Neuronal stem cell (in vitro differentiated cells): ENCODE data around the gene NT5DC1.
A peak's percentile ranks its signal among the peaks of the same experiment; 100 is the strongest.

ENCODE experiments used
- DNase-seq: peaks from one replicate; pipeline ENCODE4 v3.0.0-alpha.2; 2013; ENCODE audit warnings: low spot score
- H2AFZ ChIP-seq: one replicate; pipeline ENCODE4 v1.6.1; 2013; ENCODE audit warnings: mild to moderate bottlenecking, low read length, inconsistent platforms
- H2AK5ac ChIP-seq: 2 replicates; pipeline ENCODE4 v1.6.1; 2013; ENCODE audit warnings: low read depth, mild to moderate bottlenecking, inconsistent platforms, low read length, moderate library complexity, mixed read lengths
- H2BK120ac ChIP-seq: 2 replicates; pipeline ENCODE4 v1.6.1; 2013; ENCODE audit warnings: low read depth, mild to moderate bottlenecking, inconsistent platforms, low read length, moderate library complexity, mixed read lengths
- H2BK12ac ChIP-seq: one replicate; pipeline ENCODE4 v1.6.1; 2013; ENCODE audit warnings: low read length, inconsistent platforms
- H2BK15ac ChIP-seq: 2 replicates; pipeline ENCODE4 v1.6.1; 2013; ENCODE audit warnings: mild to moderate bottlenecking, low read length, inconsistent platforms, mixed read lengths
- H2BK5ac ChIP-seq: one replicate; pipeline ENCODE4 v1.6.1; 2013; ENCODE audit warnings: inconsistent platforms, mild to moderate bottlenecking, low read length, moderate library complexity
- H3K14ac ChIP-seq: one replicate; pipeline ENCODE4 v1.6.1; 2013; ENCODE audit warnings: low read length, inconsistent platforms
- H3K18ac ChIP-seq: 2 replicates; pipeline ENCODE4 v1.6.1; 2013; ENCODE audit warnings: low read length, inconsistent platforms
- H3K23ac ChIP-seq: 2 replicates; pipeline ENCODE4 v1.6.1; 2013; ENCODE audit warnings: low read depth, mild to moderate bottlenecking, mixed read lengths, low read length, inconsistent platforms; ENCODE audit not compliant: poor library complexity
- H3K27ac ChIP-seq: replicated peaks from 3 replicates; pipeline ENCODE4 v1.5.1; 2013; ENCODE audit warnings: low read length, inconsistent platforms
- H3K27me3 ChIP-seq, 3 experiments: 2 replicates each; pipeline ENCODE4 v1.6.1; 2013; ENCODE audit warnings: low read length in 3 of 3, mild to moderate bottlenecking in 2 of 3, inconsistent platforms in 1 of 3, low read depth in 1 of 3, mixed read lengths in 1 of 3, moderate library complexity in 1 of 3; ENCODE audit not compliant: control insufficient read depth in 3 of 3, insufficient read depth in 3 of 3
- H3K36me3 ChIP-seq, 2 donors: replicated peaks in 1 of 2; 2 replicates each; pipeline ENCODE4 v1.6.1; 2013; ENCODE audit warnings: low read length in 2 of 2; ENCODE audit not compliant: control insufficient read depth in 2 of 2, insufficient read depth in 2 of 2
- H3K4ac ChIP-seq: 2 replicates; pipeline ENCODE4 v1.6.1; 2013; ENCODE audit warnings: inconsistent platforms, mild to moderate bottlenecking, low read length, moderate library complexity
- H3K4me1 ChIP-seq, 2 donors: 1 replicate in 1 of 2; 2 replicates in 1 of 2; pipeline ENCODE4 v1.6.1; 2013; ENCODE audit warnings: low read length in 2 of 2, low read depth in 1 of 2; ENCODE audit not compliant: control insufficient read depth in 2 of 2, insufficient read depth in 1 of 2
- H3K4me2 ChIP-seq: one replicate; pipeline ENCODE4 v1.6.1; 2013; ENCODE audit warnings: mild to moderate bottlenecking, low read length, inconsistent platforms; ENCODE audit not compliant: insufficient read depth, poor library complexity, severe bottlenecking
- H3K4me3 ChIP-seq, 2 donors: 2 replicates each; pipeline ENCODE4 v1.5.1; 2013; ENCODE audit warnings: low read length in 2 of 2, mild to moderate bottlenecking in 2 of 2, inconsistent platforms in 1 of 2, moderate library complexity in 1 of 2
- H3K79me1 ChIP-seq: one replicate; pipeline ENCODE4 v1.6.1; 2013; ENCODE audit warnings: low read depth, mild to moderate bottlenecking, inconsistent platforms, low read length, moderate library complexity
- H3K9ac ChIP-seq: one replicate; pipeline ENCODE4 v1.6.1; 2013; ENCODE audit warnings: mild to moderate bottlenecking, low read depth, low read length, inconsistent platforms; ENCODE audit not compliant: poor library complexity
- H3K9me3 ChIP-seq, 2 donors: replicated peaks in 1 of 2; 2 replicates each; pipeline versions ENCODE3 to v1.6.1; 2013; ENCODE audit warnings: low read length in 2 of 2, mild to moderate bottlenecking in 2 of 2, inconsistent platforms in 1 of 2, low read depth in 1 of 2, mixed read lengths in 1 of 2, moderate library complexity in 1 of 2; ENCODE audit not compliant: control insufficient read depth in 2 of 2, insufficient read depth in 1 of 2
- H4K8ac ChIP-seq: one replicate; pipeline ENCODE4 v1.6.1; 2013; ENCODE audit warnings: low read depth, mild to moderate bottlenecking, inconsistent platforms, low read length, moderate library complexity
- H4K91ac ChIP-seq: one replicate; pipeline ENCODE4 v1.6.1; 2013; ENCODE audit warnings: low read length, low read depth, mild to moderate bottlenecking, inconsistent platforms; ENCODE audit not compliant: poor library complexity
- WGBS, 2 donors: extraction: QIAGEN DNeasy Blood & Tissue Kit; methylation state at CpG; one replicate each; pipeline ENCODE4 v1.1.7; 2013; ENCODE audit warnings: missing lambda C conversion rate in 2 of 2, mixed read lengths in 1 of 2; ENCODE audit not compliant: insufficient read length in 2 of 2, insufficient replicate concordance in 1 of 2; ENCODE audit errors: extremely low coverage in 2 of 2; 5-methylcytosine and 5-hydroxymethylcytosine counted together

Gene NT5DC1

GRCh38 chr6:116239856-116240255, 139.2 kb downstream of the NT5DC1 start:
- WGBS, 2 donors: no CpG with 5 or more reads among the region's 1 CpG
- Histone ChIP-seq H2BK120ac (no peak overlapping the region), H2BK12ac (no peak overlapping the region), H3K4me1 (no peaks in the 10 kb centered on the region), H3K14ac (no peak overlapping the region), H3K36me3 (peaks cover 4 to 7% of the 10 kb centered on the region in 2 donors), H2AK5ac (no peak overlapping the region), H3K27ac (no peak overlapping the region), H3K23ac (no peak overlapping the region), H3K79me1 (no peaks in the 10 kb centered on the region), H4K8ac (no peak overlapping the region), H2BK5ac (no peak overlapping the region), H2AFZ (no peak overlapping the region), H3K9ac (no peak overlapping the region), H3K4me2 (no peak overlapping the region), H4K91ac (no peak overlapping the region), H3K4me3 (no peak overlapping the region), H3K27me3 (no peaks in the 10 kb centered on the region), H3K18ac (no peak overlapping the region), H3K4ac (no peak overlapping the region), H2BK15ac (no peak overlapping the region), H3K9me3 (no peaks in the 10 kb centered on the region)
- DNase-seq: no peak

- H3K27ac ChIP-seq: no peak overlapping the region
- no peak overlapping the region for H2BK120ac ChIP-seq
- no peak overlapping the region for H3K14ac ChIP-seq
Measured at GRCh38 chr6:116244284-116244683, 143.6 kb downstream of the NT5DC1 start.

GRCh38 chr6:116246089-116246488, 145.4 kb downstream of the NT5DC1 start:
- Histone ChIP-seq H3K79me1 (no peaks in the 10 kb centered on the region), H2BK12ac (no peak overlapping the region), H3K4me1 (peaks cover 6 to 7% of the 10 kb centered on the region in 2 donors), H3K18ac (no peak overlapping the region), H3K36me3 (peaks cover 3 to 23% of the 10 kb centered on the region in 2 donors), H3K14ac (no peak overlapping the region), H3K27me3 (no peaks in the 10 kb centered on the region), H2BK5ac (no peak overlapping the region), H2BK120ac (no peak overlapping the region), H2BK15ac (no peak overlapping the region), H3K4ac (no peak overlapping the region), H2AK5ac (no peak overlapping the region), H3K4me2 (no peak overlapping the region), H3K9ac (no peak overlapping the region), H3K4me3 (no peak overlapping the region), H4K8ac (no peak overlapping the region), H3K23ac (no peak overlapping the region), H3K27ac (no peak overlapping the region), H3K9me3 (no peaks in the 10 kb centered on the region), H2AFZ (no peak overlapping the region), H4K91ac (no peak overlapping the region)
- no peak for DNase-seq
- no CpG with 5 or more reads among the region's 4 CpGs for WGBS, 2 donors

More at GRCh38 chr6:116244284-116244683, 143.6 kb downstream of the NT5DC1 start:
- H2AFZ ChIP-seq: no peak overlapping the region
- H2BK12ac ChIP-seq: no peak overlapping the region
- H3K9ac ChIP-seq: no peak overlapping the region
- H4K8ac ChIP-seq: peak overlapping the region; percentile 29
- no peak overlapping the region for H3K4me2 ChIP-seq
- no peaks in the 10 kb centered on the region for H3K27me3 ChIP-seq
- H3K9me3 ChIP-seq: no peaks in the 10 kb centered on the region
- H2AK5ac ChIP-seq: no peak overlapping the region
- H3K4ac ChIP-seq: no peak overlapping the region
- no CpG with 5 or more reads among the region's 4 CpGs for WGBS, 2 donors
- peaks cover 0 to 3% of the 10 kb centered on the region in 2 donors for H3K4me1 ChIP-seq
- H4K91ac ChIP-seq: no peak overlapping the region
- no peak overlapping the region for H3K18ac ChIP-seq
- H3K4me3 ChIP-seq: no peak overlapping the region
- no peak overlapping the region for H2BK15ac ChIP-seq
- H3K79me1 ChIP-seq: no peaks in the 10 kb centered on the region
- peaks cover 3 to 8% of the 10 kb centered on the region in 2 donors for H3K36me3 ChIP-seq
- DNase-seq: no peak
- H2BK5ac ChIP-seq: no peak overlapping the region
- H3K23ac ChIP-seq: no peak overlapping the region

- Histone ChIP-seq H3K27ac (no peak overlapping the region), H3K4me3 (no peak overlapping the region), H2AK5ac (no peak overlapping the region), H2BK120ac (no peak overlapping the region), H3K79me1 (peaks cover 1% of the 10 kb centered on the region), H3K4ac (no peak overlapping the region), H3K9ac (no peak overlapping the region), H2AFZ (no peak overlapping the region), H2BK5ac (no peak overlapping the region), H3K36me3 (peaks cover 3 to 34% of the 10 kb centered on the region in 2 donors), H4K91ac (no peak overlapping the region), H4K8ac (no peak overlapping the region), H3K14ac (no peak overlapping the region), H2BK15ac (no peak overlapping the region), H3K4me2 (no peak overlapping the region), H2BK12ac (no peak overlapping the region), H3K27me3 (no peaks in the 10 kb centered on the region), H3K4me1 (peaks cover 14 to 15% of the 10 kb centered on the region in 2 donors), H3K9me3 (peaks cover 0 to 5% of the 10 kb centered on the region in 2 donors), H3K18ac (no peak overlapping the region), H3K23ac (no peak overlapping the region)
- no peak for DNase-seq
Measured at GRCh38 chr6:116247285-116247684, 146.6 kb downstream of the NT5DC1 start.
